ENCODE results near the gene PROCA1.
"Not testable (repeated sequence)": the region's sequence is repeated elsewhere in the genome, so short reads cannot be mapped to it uniquely, and the experiment has no call there.

The PROCA1 gene

GRCh38 chr17:28726226-28726626 is 14.5 kb upstream of the PROCA1 start, which contains the start of gene TLCD1:
TLCD1 (minus strand) TSS chr17:28726233; CDS start chr17:28726097, 136 bp downstream.
- Mint-ChIP-seq H3K4me3 (peak within 1 kb of the TSS; percentile 92), H3K27ac (peak within 1 kb of the TSS; percentile 96), H3K36me3 (ENCODE audit: low read depth) (peaks cover 27% of the 10 kb centered on the region), H3K9me3 (no peaks in the 10 kb centered on the region), H3K4me1 (peaks cover 64% of the 10 kb centered on the region), H3K27me3 (ENCODE audit: low read depth, poor library complexity) (no peaks in the 10 kb centered on the region)
- DNase-seq = peak; percentile 80
- TF ChIP-seq CTCF (IDR thresholded peaks at IDR 0.05) = no peak

- TF ChIP-seq CTCF (IDR thresholded peaks at IDR 0.05) = no peak
- peak overlapping the region; percentile 84 for H3K4me3 Mint-ChIP-seq
- H3K4me1 Mint-ChIP-seq = peaks cover 69% of the 10 kb centered on the region
- H3K9me3 Mint-ChIP-seq = no peaks in the 10 kb centered on the region
- peak overlapping the region; percentile 86 for H3K27ac Mint-ChIP-seq
- peaks cover 32% of the 10 kb centered on the region for H3K36me3 Mint-ChIP-seq (ENCODE audit: low read depth)
- H3K27me3 Mint-ChIP-seq (ENCODE audit: low read depth, poor library complexity) = no peaks in the 10 kb centered on the region
- no peak for DNase-seq
These were observed 14.1 kb upstream of the PROCA1 start for GRCh38 chr17:28725660-28726225.

GRCh38 chr17:28725166-28725659 is 13.5 kb upstream of the PROCA1 start:
- H3K36me3 Mint-ChIP-seq (ENCODE audit: low read depth) = peaks cover 38% of the 10 kb centered on the region
- peaks cover 74% of the 10 kb centered on the region for H3K4me1 Mint-ChIP-seq

GRCh38 chr17:28724500-28725165 is 12.9 kb upstream of the PROCA1 start:
- H3K27me3 Mint-ChIP-seq (ENCODE audit: low read depth, poor library complexity) = peaks cover 5% of the 10 kb centered on the region
- peaks cover 76% of the 10 kb centered on the region for H3K4me1 Mint-ChIP-seq
- no peak for TF ChIP-seq CTCF (IDR thresholded peaks at IDR 0.05)
- H3K4me3 Mint-ChIP-seq = peak overlapping the region; percentile 84
- H3K9me3 Mint-ChIP-seq = no peaks in the 10 kb centered on the region
- DNase-seq = no peak
- H3K36me3 Mint-ChIP-seq (ENCODE audit: low read depth) = peaks cover 42% of the 10 kb centered on the region
- H3K27ac Mint-ChIP-seq = peak overlapping the region; percentile 86

More at GRCh38 chr17:28725166-28725659, 13.5 kb upstream of the PROCA1 start:
- peaks cover under 1% of the 10 kb centered on the region for H3K27me3 Mint-ChIP-seq (ENCODE audit: low read depth, poor library complexity)
- no peak for TF ChIP-seq CTCF (IDR thresholded peaks at IDR 0.05)
- peak overlapping the region; percentile 84 for H3K4me3 Mint-ChIP-seq
- no peaks in the 10 kb centered on the region for H3K9me3 Mint-ChIP-seq
- H3K27ac Mint-ChIP-seq = peak overlapping the region; percentile 86
- DNase-seq = no peak

- H3K4me1 Mint-ChIP-seq = peaks cover 78% of the 10 kb centered on the region
- peaks cover 42% of the 10 kb centered on the region for H3K36me3 Mint-ChIP-seq (ENCODE audit: low read depth)
- H3K27me3 Mint-ChIP-seq (ENCODE audit: low read depth, poor library complexity); DNase-seq; H3K9me3 Mint-ChIP-seq: not testable (repeated sequence)
- peak overlapping the region; percentile 86 for H3K27ac Mint-ChIP-seq
- peak overlapping the region; percentile 84 for H3K4me3 Mint-ChIP-seq
These were observed 12.3 kb upstream of the PROCA1 start for GRCh38 chr17:28723836-28724499.

- peaks cover 42% of the 10 kb centered on the region for H3K36me3 Mint-ChIP-seq (ENCODE audit: low read depth)
- peak overlapping the region; percentile 68 for H3K27ac Mint-ChIP-seq
- H3K4me3 Mint-ChIP-seq = peak overlapping the region; percentile 66
- H3K27me3 Mint-ChIP-seq (ENCODE audit: low read depth, poor library complexity) = peaks cover 5% of the 10 kb centered on the region
- no peak for DNase-seq
- peaks cover 81% of the 10 kb centered on the region for H3K4me1 Mint-ChIP-seq
- no peaks in the 10 kb centered on the region for H3K9me3 Mint-ChIP-seq
- TF ChIP-seq CTCF (IDR thresholded peaks at IDR 0.05) = no peak
These were observed 11.6 kb upstream of the PROCA1 start for GRCh38 chr17:28723159-28723835.

All from nephron progenitor cell (in vitro differentiated cells).